H1 (cell line): ENCODE data around the gene PDE3A.

Source experiments
- ATF2 ChIP-seq: IDR thresholded peaks from 2 replicates; pipeline ENCODE4 v1.6.1; 2012; ENCODE audit warnings: low read length, inconsistent platforms
- ATF3 ChIP-seq: IDR thresholded peaks from 2 replicates; pipeline ENCODE4 v1.6.1; 2011; ENCODE audit warnings: low read depth, mild to moderate bottlenecking, low read length; ENCODE audit not compliant: insufficient read depth
- CEBPB ChIP-seq: IDR thresholded peaks from 2 replicates; pipeline ENCODE4 v1.6.1; 2012; ENCODE audit warnings: low read depth, low read length
- CTCF ChIP-seq, 3 experiments: IDR thresholded peaks; 1 replicate in 2 of 3; 2 replicates in 1 of 3; pipeline versions ENCODE4 v1.5.1 to v1.6.1; 2011; ENCODE audit warnings: low read length in 3 of 3, mild to moderate bottlenecking in 3 of 3, inconsistent platforms in 2 of 3, low read depth in 1 of 3, moderate library complexity in 1 of 3; ENCODE audit not compliant: insufficient read depth in 1 of 3; ENCODE audit errors: control extremely low read depth in 1 of 3
- GABPA ChIP-seq: IDR thresholded peaks from 2 replicates; pipeline ENCODE4 v1.6.1; 2011; ENCODE audit warnings: mild to moderate bottlenecking, low read length, moderate library complexity, borderline replicate concordance; ENCODE audit not compliant: insufficient read depth
- MAX ChIP-seq: IDR thresholded peaks from 2 replicates; pipeline ENCODE4 v1.6.1; 2012; ENCODE audit warnings: inconsistent platforms
- POLR2AphosphoS5 ChIP-seq: IDR thresholded peaks from 2 replicates; pipeline ENCODE4 v1.6.1; 2011; ENCODE audit warnings: low read depth, low read length

- TF ChIP-seq CTCF (IDR thresholded peaks at IDR 0.05; ENCODE audit: control extremely low read depth in 1 of 3, insufficient read depth in 1 of 3, low read depth in 1 of 3, low read length in 3 of 3), result no peak
- no peak for TF ChIP-seq ATF2
- no peak for TF ChIP-seq ATF3
- TF ChIP-seq MAX, result no peak
- no peak for TF ChIP-seq CEBPB
- no peak for TF ChIP-seq GABPA
- TF ChIP-seq POLR2AphosphoS5, result no peak
Measured at GRCh38 chr12:20370866-20371519, 2.7 kb downstream of the PDE3A start.
